Hepatocyte (in vitro differentiated cells): ENCODE results near the gene DLEU7.

Experiments used
- CTCF ChIP-seq: fragments of 200-600 bp; sonication (generic); IDR thresholded peaks from 2 replicates; pipeline ENCODE4 v1.5.1; 2016; ENCODE audit warnings: antibody characterized with exemption, mild to moderate bottlenecking; ENCODE audit not compliant: poor library complexity
- EZH2 ChIP-seq: fragments of 200-600 bp; sonication (generic); IDR thresholded peaks from 2 replicates; pipeline ENCODE4 v1.6.1; 2016; ENCODE audit warnings: antibody characterized with exemption, mild to moderate bottlenecking, borderline replicate concordance
- EZH2phosphoT487 ChIP-seq: fragments of 200-600 bp; sonication (generic); IDR thresholded peaks from one replicate; pipeline ENCODE4 v1.6.1; 2018; ENCODE audit warnings: antibody characterized with exemption, mild to moderate bottlenecking, low read depth, moderate library complexity; ENCODE audit not compliant: unreplicated experiment, severe bottlenecking

- no peak for TF ChIP-seq CTCF
- TF ChIP-seq EZH2, result no peak
- no peak for TF ChIP-seq EZH2phosphoT487
These were observed 43.7 kb upstream of the DLEU7 start for GRCh38 chr13:50887151-50887550.
